Mesothelial cell of epicardium (in vitro differentiated cells): ENCODE data around the gene EPB41. TPM values are rescaled to one million over a fixed set of nuclear protein-coding genes. Genes with fewer than 3 reads are reported as not detected.
A peak's percentile ranks its signal among the peaks of the same experiment; 100 is the strongest.
"Not testable (repeated sequence)": the region's sequence is repeated elsewhere in the genome, so short reads cannot be mapped to it uniquely, and the experiment has no call there.

ENCODE experiments used
- DNase-seq, 2 experiments: peaks; one replicate each; pipeline ENCODE4 v3.0.0; 2021; ENCODE audit warnings: low spot score in 2 of 2; ENCODE audit not compliant: unreplicated experiment in 2 of 2
- H3K27ac Mint-ChIP-seq: 2 replicates; pipeline ENCODE4 v1.8.0; 2021; ENCODE audit warnings: mixed read lengths
- H3K27me3 Mint-ChIP-seq: 2 replicates; pipeline ENCODE4 v1.8.0; 2021; ENCODE audit warnings: low read depth, mixed read lengths
- H3K36me3 Mint-ChIP-seq: 2 replicates; pipeline ENCODE4 v1.8.0; 2021; ENCODE audit warnings: mixed read lengths
- H3K4me1 Mint-ChIP-seq: 2 replicates; pipeline ENCODE4 v1.8.0; 2021; ENCODE audit warnings: mixed read lengths
- H3K4me3 Mint-ChIP-seq: 2 replicates; pipeline ENCODE4 v1.8.0; 2021; ENCODE audit warnings: mild to moderate bottlenecking, moderate library complexity, mixed read lengths
- H3K9me3 Mint-ChIP-seq: 2 replicates; pipeline ENCODE4 v1.8.0; 2021; ENCODE audit warnings: mixed read lengths
- total RNA-seq: library from RNA; stranded (reverse); gene quantifications from 3 replicates; pipeline ENCODE4 v1.2.1, GENCODE V29; 2021
- TF ChIP-seq, protein P1 (sequence below): fragments of 200-600 bp; sonication (generic); IDR thresholded peaks from one replicate; pipeline ENCODE4 v1.5.0; 2021; ENCODE audit warnings: antibody characterized with exemption; ENCODE audit not compliant: unreplicated experiment

Gene EPB41
- total RNA-seq, 1 donor from 2014 or later = 61.5 TPM

DNA sequence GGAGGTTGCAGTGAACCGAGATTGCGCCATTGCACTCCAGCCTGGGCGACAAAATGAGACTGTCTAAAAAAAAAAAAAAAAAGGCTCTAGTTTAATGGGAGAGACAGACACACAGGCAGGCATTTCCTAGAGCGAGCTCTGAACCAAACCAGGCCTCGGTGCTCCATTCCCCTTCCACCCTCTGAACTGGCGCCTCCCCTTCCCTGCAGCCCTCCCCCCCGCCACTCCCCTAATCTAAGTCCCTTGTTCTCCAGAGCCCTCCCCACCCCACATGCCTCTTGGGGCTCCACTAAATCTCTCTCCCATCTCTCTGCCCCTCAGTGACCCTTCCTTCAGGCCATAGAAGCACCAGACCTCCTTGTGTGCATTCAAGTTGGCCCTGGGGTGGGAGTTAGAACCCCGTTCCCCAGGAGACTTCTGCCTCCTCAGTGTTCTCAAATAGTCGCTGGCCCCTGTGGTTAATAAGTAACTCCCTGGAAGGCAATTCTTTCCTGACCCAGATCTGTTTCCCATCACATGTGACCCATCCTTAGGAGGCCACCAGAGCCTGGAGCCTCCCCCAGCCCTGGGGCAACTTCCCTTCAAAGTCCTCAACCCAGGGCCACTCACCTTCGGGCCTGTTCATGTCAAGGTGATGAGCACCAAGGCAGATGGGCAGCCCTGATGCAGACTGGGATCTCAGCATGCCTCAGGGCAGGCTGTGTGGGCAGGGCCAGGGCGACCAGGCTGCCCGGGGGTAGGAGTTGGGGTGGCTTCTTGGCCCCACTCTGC, 42.6 kb upstream of the EPB41 start:
- no peaks in the 10 kb centered on the region for H3K4me1 Mint-ChIP-seq
- TF ChIP-seq, protein P1, sequence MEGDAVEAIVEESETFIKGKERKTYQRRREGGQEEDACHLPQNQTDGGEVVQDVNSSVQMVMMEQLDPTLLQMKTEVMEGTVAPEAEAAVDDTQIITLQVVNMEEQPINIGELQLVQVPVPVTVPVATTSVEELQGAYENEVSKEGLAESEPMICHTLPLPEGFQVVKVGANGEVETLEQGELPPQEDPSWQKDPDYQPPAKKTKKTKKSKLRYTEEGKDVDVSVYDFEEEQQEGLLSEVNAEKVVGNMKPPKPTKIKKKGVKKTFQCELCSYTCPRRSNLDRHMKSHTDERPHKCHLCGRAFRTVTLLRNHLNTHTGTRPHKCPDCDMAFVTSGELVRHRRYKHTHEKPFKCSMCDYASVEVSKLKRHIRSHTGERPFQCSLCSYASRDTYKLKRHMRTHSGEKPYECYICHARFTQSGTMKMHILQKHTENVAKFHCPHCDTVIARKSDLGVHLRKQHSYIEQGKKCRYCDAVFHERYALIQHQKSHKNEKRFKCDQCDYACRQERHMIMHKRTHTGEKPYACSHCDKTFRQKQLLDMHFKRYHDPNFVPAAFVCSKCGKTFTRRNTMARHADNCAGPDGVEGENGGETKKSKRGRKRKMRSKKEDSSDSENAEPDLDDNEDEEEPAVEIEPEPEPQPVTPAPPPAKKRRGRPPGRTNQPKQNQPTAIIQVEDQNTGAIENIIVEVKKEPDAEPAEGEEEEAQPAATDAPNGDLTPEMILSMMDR = no peak
- no peak overlapping the region for H3K27ac Mint-ChIP-seq
- H3K4me3 Mint-ChIP-seq = no peak overlapping the region
- H3K27me3 Mint-ChIP-seq = no peaks in the 10 kb centered on the region
- no peak for DNase-seq
- no peaks in the 10 kb centered on the region for H3K36me3 Mint-ChIP-seq
- no peaks in the 10 kb centered on the region for H3K9me3 Mint-ChIP-seq

DNA sequence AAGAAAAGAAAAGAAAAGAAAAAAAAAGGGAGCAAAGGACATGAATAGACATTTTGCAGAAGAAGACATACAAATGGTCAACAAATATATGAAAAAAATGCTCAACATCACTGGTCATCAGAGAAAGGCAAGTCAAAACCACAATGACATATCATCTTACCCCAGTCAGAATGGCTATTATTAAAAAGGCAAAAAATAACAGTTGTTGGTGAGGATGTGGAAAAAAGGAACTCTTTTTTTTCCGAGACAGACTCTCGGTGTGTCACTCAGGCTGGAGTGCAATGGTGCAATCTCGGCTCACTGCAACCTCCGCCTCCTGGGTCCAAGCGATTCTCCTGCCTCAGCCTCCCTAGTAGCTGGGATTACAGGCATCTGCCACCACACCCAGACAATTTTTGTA, 39.2 kb upstream of the EPB41 start:
- DNase-seq, H3K9me3 Mint-ChIP-seq, H3K27ac Mint-ChIP-seq, H3K27me3 Mint-ChIP-seq, H3K36me3 Mint-ChIP-seq, H3K4me3 Mint-ChIP-seq, H3K4me1 Mint-ChIP-seq: not testable (repeated sequence)

DNA sequence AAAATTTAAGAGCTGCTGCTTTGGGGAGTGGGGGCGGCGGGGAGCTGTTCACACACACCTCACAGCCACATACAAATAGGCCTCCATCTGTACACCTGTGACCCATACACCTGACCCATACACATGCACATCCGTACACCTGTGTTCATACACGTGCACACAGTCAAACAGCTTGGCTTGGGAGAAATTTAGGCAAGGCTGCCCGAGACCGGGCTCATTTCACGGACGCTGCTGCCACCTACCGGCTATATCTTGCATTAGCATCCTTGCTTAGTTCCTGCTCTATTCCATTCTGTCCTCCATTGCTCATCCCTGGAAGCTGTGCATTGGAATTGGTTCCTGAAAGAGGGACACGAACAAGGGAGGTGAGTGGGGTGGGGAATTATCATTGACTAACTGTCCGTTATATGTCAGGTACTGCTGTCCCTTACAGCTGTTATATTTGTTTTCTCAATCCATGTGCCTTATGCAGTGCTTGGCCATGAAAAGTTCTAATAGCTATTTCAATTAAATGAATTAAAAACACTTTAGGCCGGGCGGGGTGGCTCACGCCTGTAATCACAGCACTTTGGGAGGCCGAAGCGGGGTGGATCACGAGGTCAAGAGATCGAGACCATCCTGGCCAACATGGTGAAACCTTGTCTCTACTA, 37.1 kb upstream of the EPB41 start:
- DNase-seq = peak; percentile 58 to 85
- TF ChIP-seq, protein P1 = peak; percentile 90
- Mint-ChIP-seq H3K36me3 (no peaks in the 10 kb centered on the region), H3K4me1 (peaks cover 6% of the 10 kb centered on the region), H3K9me3 (no peaks in the 10 kb centered on the region), H3K27me3 (no peaks in the 10 kb centered on the region), H3K27ac (no peak overlapping the region), H3K4me3 (no peak overlapping the region)

DNA sequence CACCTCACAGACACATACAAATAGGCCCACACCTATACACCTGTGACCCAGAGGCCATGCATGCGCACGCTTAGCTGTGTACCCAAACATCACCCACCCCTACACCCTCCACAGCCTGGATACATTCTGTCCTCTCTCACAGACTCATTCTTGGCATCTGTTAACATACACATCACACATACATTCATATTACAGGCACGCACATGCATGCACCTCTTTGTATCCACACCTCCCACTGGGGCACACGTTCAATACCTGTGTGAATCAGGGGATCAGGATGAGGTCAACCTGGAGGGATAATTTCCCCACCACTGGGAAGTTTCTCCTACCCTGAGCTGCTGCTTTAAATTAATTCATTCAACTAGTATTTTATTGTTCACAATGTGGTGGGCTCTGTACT, 35.6 kb upstream of the EPB41 start:
- DNase-seq = no peak
- no peak overlapping the region for H3K27ac Mint-ChIP-seq
- H3K4me3 Mint-ChIP-seq = no peak overlapping the region
- TF ChIP-seq, protein P1 = no peak
- no peaks in the 10 kb centered on the region for H3K9me3 Mint-ChIP-seq
- no peaks in the 10 kb centered on the region for H3K27me3 Mint-ChIP-seq
- no peaks in the 10 kb centered on the region for H3K36me3 Mint-ChIP-seq
- peaks cover 15% of the 10 kb centered on the region for H3K4me1 Mint-ChIP-seq

DNA sequence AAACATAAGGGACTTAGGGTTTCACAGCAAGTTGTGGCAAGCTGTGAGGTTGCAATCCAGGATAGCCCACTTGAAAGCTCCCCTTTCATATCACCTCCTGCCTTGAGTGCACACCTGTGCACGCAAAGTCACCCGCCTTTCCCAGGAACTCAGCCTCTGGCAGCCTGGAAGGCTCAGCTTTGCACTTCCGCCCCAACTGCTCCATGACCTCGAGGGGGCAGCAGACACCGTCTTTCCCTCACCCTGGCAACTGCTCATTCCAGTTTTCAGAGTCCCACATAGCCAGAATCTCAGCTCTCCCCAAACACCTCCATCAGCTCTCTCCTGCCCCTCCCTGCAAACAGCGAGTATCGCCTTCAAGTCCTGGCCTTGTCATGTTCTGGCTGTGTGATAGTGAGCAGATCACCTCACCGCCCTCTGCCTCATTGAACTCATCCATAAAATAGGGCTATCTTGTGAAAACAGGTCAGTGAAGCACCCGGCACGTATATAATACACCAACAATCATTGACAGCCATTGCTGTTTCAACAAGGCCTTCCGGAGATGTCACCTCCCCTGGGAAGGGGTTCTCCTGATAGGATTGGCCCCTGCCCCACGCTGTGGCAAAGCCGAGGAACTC, 32.2 kb upstream of the EPB41 start:
- TF ChIP-seq, protein P1 = peak; percentile 77
- H3K27ac Mint-ChIP-seq = peak overlapping the region; percentile 78
- peak; percentile 77 to 88 for DNase-seq
- peaks cover 37% of the 10 kb centered on the region for H3K4me1 Mint-ChIP-seq
- no peaks in the 10 kb centered on the region for H3K9me3 Mint-ChIP-seq
- H3K27me3 Mint-ChIP-seq = no peaks in the 10 kb centered on the region
- H3K36me3 Mint-ChIP-seq = no peaks in the 10 kb centered on the region
- no peak overlapping the region for H3K4me3 Mint-ChIP-seq

DNA sequence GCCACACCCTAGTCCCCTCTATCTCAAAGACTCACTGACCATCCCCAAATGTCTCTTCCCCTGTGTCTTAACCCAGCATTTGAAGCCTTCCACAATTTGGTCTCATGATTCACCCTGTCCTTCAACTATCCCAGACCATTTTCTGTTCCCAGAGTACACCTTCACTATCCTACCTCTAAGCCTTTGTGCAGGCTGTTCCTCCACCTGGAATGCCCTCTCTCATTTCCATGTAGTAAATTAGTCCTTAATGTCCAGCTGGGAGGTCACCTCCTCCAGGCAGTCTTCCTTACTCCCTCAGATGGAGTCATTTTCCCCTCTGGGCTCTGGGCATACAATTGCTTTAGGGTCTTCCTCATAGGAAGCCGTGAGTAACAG, 31.1 kb upstream of the EPB41 start:
- no peak for DNase-seq
- H3K36me3 Mint-ChIP-seq = no peaks in the 10 kb centered on the region
- no peak overlapping the region for H3K4me3 Mint-ChIP-seq
- H3K27me3 Mint-ChIP-seq = no peaks in the 10 kb centered on the region
- H3K9me3 Mint-ChIP-seq = no peaks in the 10 kb centered on the region
- H3K27ac Mint-ChIP-seq = peak overlapping the region; percentile 93
- peaks cover 42% of the 10 kb centered on the region for H3K4me1 Mint-ChIP-seq
- TF ChIP-seq, protein P1 = no peak
